Osteocyte (in vitro differentiated cells): Measurements from ENCODE around the gene IL1RAPL2. TPM values are rescaled to one million over a fixed set of nuclear protein-coding genes. Genes with fewer than 3 reads are reported as not detected.

Source experiments
- DNase-seq: peaks from one replicate; pipeline ENCODE4 v3.0.0; 2021; ENCODE audit warnings: mixed read lengths; ENCODE audit not compliant: unreplicated experiment; ENCODE audit errors: extremely low spot score
- H3K27ac Mint-ChIP-seq: one replicate; pipeline ENCODE4 v1.8.0; 2021; ENCODE audit warnings: mild to moderate bottlenecking, mixed read lengths; ENCODE audit not compliant: unreplicated experiment
- H3K27me3 Mint-ChIP-seq: one replicate; pipeline ENCODE4 v1.8.0; 2021; ENCODE audit warnings: mixed read lengths; ENCODE audit not compliant: unreplicated experiment
- H3K36me3 Mint-ChIP-seq: one replicate; pipeline ENCODE4 v1.8.0; 2021; ENCODE audit warnings: mixed read lengths; ENCODE audit not compliant: unreplicated experiment
- H3K4me1 Mint-ChIP-seq: one replicate; pipeline ENCODE4 v1.8.0; 2021; ENCODE audit warnings: mixed read lengths; ENCODE audit not compliant: unreplicated experiment
- H3K4me3 Mint-ChIP-seq: one replicate; pipeline ENCODE4 v1.8.0; 2021; ENCODE audit warnings: mild to moderate bottlenecking, moderate library complexity, mixed read lengths; ENCODE audit not compliant: unreplicated experiment
- H3K9me3 Mint-ChIP-seq: one replicate; pipeline ENCODE4 v1.8.0; 2021; ENCODE audit warnings: mixed read lengths; ENCODE audit not compliant: unreplicated experiment
- CTCF ChIP-seq: fragments of 200-600 bp; sonication (generic); IDR thresholded peaks from 2 replicates; pipeline ENCODE4 v1.5.0; 2021; ENCODE audit warnings: antibody characterized with exemption, mild to moderate bottlenecking, moderate library complexity
- total RNA-seq: library from RNA; stranded (reverse); gene quantifications from 2 replicates; pipeline ENCODE4 v1.2.1, GENCODE V29; 2021

Gene IL1RAPL2
- total RNA-seq, 1 donor from 2014 or later = not detected

GRCh38 chrX:105471597-105471996 lies 905.6 kb downstream of the IL1RAPL2 start:
- no peak for TF ChIP-seq CTCF
- no peaks in the 10 kb centered on the region for H3K27me3 Mint-ChIP-seq
- DNase-seq = no peak
- no peaks in the 10 kb centered on the region for H3K36me3 Mint-ChIP-seq
- no peak overlapping the region for H3K4me3 Mint-ChIP-seq
- H3K27ac Mint-ChIP-seq = no peak overlapping the region
- peaks cover 6% of the 10 kb centered on the region for H3K9me3 Mint-ChIP-seq
- H3K4me1 Mint-ChIP-seq = peaks cover 30% of the 10 kb centered on the region

- H3K4me3 Mint-ChIP-seq = no peak overlapping the region
- no peaks in the 10 kb centered on the region for H3K36me3 Mint-ChIP-seq
- peaks cover 20% of the 10 kb centered on the region for H3K9me3 Mint-ChIP-seq
- peaks cover 38% of the 10 kb centered on the region for H3K4me1 Mint-ChIP-seq
- TF ChIP-seq CTCF = no peak
- no peak for DNase-seq
- H3K27ac Mint-ChIP-seq = peak overlapping the region; percentile 63
- no peaks in the 10 kb centered on the region for H3K27me3 Mint-ChIP-seq
Measured at GRCh38 chrX:105475801-105476200, 909.8 kb downstream of the IL1RAPL2 start.

- H3K36me3 Mint-ChIP-seq = no peaks in the 10 kb centered on the region
- no peak overlapping the region for H3K4me3 Mint-ChIP-seq
Measured at GRCh38 chrX:105477351-105477750, 911.4 kb downstream of the IL1RAPL2 start.

GRCh38 chrX:105480646-105481310 lies 914.8 kb downstream of the IL1RAPL2 start:
- DNase-seq = no peak
- no peaks in the 10 kb centered on the region for H3K27me3 Mint-ChIP-seq
- TF ChIP-seq CTCF = no peak
- no peak overlapping the region for H3K4me3 Mint-ChIP-seq
- no peaks in the 10 kb centered on the region for H3K36me3 Mint-ChIP-seq
- H3K27ac Mint-ChIP-seq = no peak overlapping the region
- H3K4me1 Mint-ChIP-seq = peaks cover 30% of the 10 kb centered on the region
- peaks cover 21% of the 10 kb centered on the region for H3K9me3 Mint-ChIP-seq

More at GRCh38 chrX:105477351-105477750, 911.4 kb downstream of the IL1RAPL2 start:
- no peak for TF ChIP-seq CTCF
- no peaks in the 10 kb centered on the region for H3K27me3 Mint-ChIP-seq
- peaks cover 38% of the 10 kb centered on the region for H3K4me1 Mint-ChIP-seq
- H3K9me3 Mint-ChIP-seq = peaks cover 23% of the 10 kb centered on the region
- no peak overlapping the region for H3K27ac Mint-ChIP-seq
- DNase-seq = no peak

- Mint-ChIP-seq H3K4me3 (no peak overlapping the region), H3K27ac (peak overlapping the region; percentile 24), H3K9me3 (peaks cover 19% of the 10 kb centered on the region), H3K36me3 (no peaks in the 10 kb centered on the region), H3K27me3 (no peaks in the 10 kb centered on the region), H3K4me1 (peaks cover 13% of the 10 kb centered on the region)
- no peak for TF ChIP-seq CTCF
- DNase-seq = no peak
Measured at GRCh38 chrX:105483011-105483410, 917.0 kb downstream of the IL1RAPL2 start.
